ENCODE data around the gene TTC24.

The TTC24 gene

GRCh38 chr1:156547434-156547833 lies 32.1 kb upstream of the TTC24 start:
- ATAC-seq, result no peak
- TF ChIP-seq CSDC2 (CRISPR knock-in tag; IDR thresholded peaks at IDR 0.05), result no peak
- TF ChIP-seq ZNF70 (CRISPR knock-in tag; IDR thresholded peaks at IDR 0.05), result no peak
- no peak for TF ChIP-seq BACH2 (CRISPR knock-in tag; IDR thresholded peaks at IDR 0.05; ENCODE audit: borderline replicate concordance)
- no peak for TF ChIP-seq OSR1 (CRISPR knock-in tag; IDR thresholded peaks at IDR 0.05)
- TF ChIP-seq TOX (CRISPR knock-in tag; IDR thresholded peaks at IDR 0.05; ENCODE audit: borderline replicate concordance), result no peak
- TF ChIP-seq SNAI2 (CRISPR knock-in tag; IDR thresholded peaks at IDR 0.05), result no peak
- TF ChIP-seq PATZ1 (CRISPR knock-in tag; IDR thresholded peaks at IDR 0.05; ENCODE audit: borderline replicate concordance), result no peak
- no peak for TF ChIP-seq GLIS3 (CRISPR knock-in tag; IDR thresholded peaks at IDR 0.05)
- TF ChIP-seq ISL1 (CRISPR knock-in tag; IDR thresholded peaks at IDR 0.05), result no peak
- no peak for TF ChIP-seq ARNTL (CRISPR knock-in tag; IDR thresholded peaks at IDR 0.05; ENCODE audit: borderline replicate concordance, low read depth)

GRCh38 chr1:156547982-156548381 lies 31.5 kb upstream of the TTC24 start:
- TF ChIP-seq ARNTL (CRISPR knock-in tag; IDR thresholded peaks at IDR 0.05; ENCODE audit: borderline replicate concordance, low read depth) (no peak), CSDC2 (CRISPR knock-in tag; IDR thresholded peaks at IDR 0.05) (no peak)
- no peak for ATAC-seq

GRCh38 chr1:156549390-156549789 lies 30.1 kb upstream of the TTC24 start:
- TF ChIP-seq GLIS3 (CRISPR knock-in tag; IDR thresholded peaks at IDR 0.05) (no peak), ZNF565 (CRISPR knock-in tag; conservative IDR thresholded peaks at IDR 0.05; ENCODE audit: low read depth) (no peak), CSDC2 (CRISPR knock-in tag; IDR thresholded peaks at IDR 0.05) (no peak), ARNTL (CRISPR knock-in tag; IDR thresholded peaks at IDR 0.05; ENCODE audit: borderline replicate concordance, low read depth) (no peak), ZFP3 (CRISPR knock-in tag; IDR thresholded peaks at IDR 0.05) (no peak), RARB (CRISPR knock-in tag; IDR thresholded peaks at IDR 0.05) (no peak), POU6F1 (CRISPR knock-in tag; IDR thresholded peaks at IDR 0.05; ENCODE audit: borderline replicate concordance, low read depth) (no peak), ISL1 (CRISPR knock-in tag; IDR thresholded peaks at IDR 0.05) (no peak), ZNF70 (CRISPR knock-in tag; IDR thresholded peaks at IDR 0.05) (no peak), ZC3H10 (CRISPR knock-in tag; IDR thresholded peaks at IDR 0.05) (no peak), SNAI2 (CRISPR knock-in tag; IDR thresholded peaks at IDR 0.05) (no peak)
- ATAC-seq, result no peak; the same call in 2 of the 3 replicates

GRCh38 chr1:156549831-156550230 lies 29.7 kb upstream of the TTC24 start:
- TF ChIP-seq TOX (CRISPR knock-in tag; IDR thresholded peaks at IDR 0.05; ENCODE audit: borderline replicate concordance) (no peak), ZNF8 (CRISPR knock-in tag; IDR thresholded peaks at IDR 0.05) (no peak), ZNF70 (CRISPR knock-in tag; IDR thresholded peaks at IDR 0.05) (no peak), BACH2 (CRISPR knock-in tag; IDR thresholded peaks at IDR 0.05; ENCODE audit: borderline replicate concordance) (no peak), ISL1 (CRISPR knock-in tag; IDR thresholded peaks at IDR 0.05) (no peak), RARB (CRISPR knock-in tag; IDR thresholded peaks at IDR 0.05) (no peak), GLIS3 (CRISPR knock-in tag; IDR thresholded peaks at IDR 0.05) (no peak), OSR1 (CRISPR knock-in tag; IDR thresholded peaks at IDR 0.05) (no peak), CSDC2 (CRISPR knock-in tag; IDR thresholded peaks at IDR 0.05) (no peak), ESRRG (CRISPR knock-in tag; IDR thresholded peaks at IDR 0.05) (no peak), ZC3H10 (CRISPR knock-in tag; IDR thresholded peaks at IDR 0.05) (no peak), PPARA (CRISPR knock-in tag; IDR thresholded peaks at IDR 0.05; ENCODE audit: borderline replicate concordance) (no peak), ARNTL (CRISPR knock-in tag; IDR thresholded peaks at IDR 0.05; ENCODE audit: borderline replicate concordance, low read depth) (no peak), ZFP3 (CRISPR knock-in tag; IDR thresholded peaks at IDR 0.05) (no peak), TCF4 (CRISPR knock-in tag; IDR thresholded peaks at IDR 0.05; ENCODE audit: borderline replicate concordance) (no peak), TSHZ2 (CRISPR knock-in tag; IDR thresholded peaks at IDR 0.05) (no peak), POU6F1 (CRISPR knock-in tag; IDR thresholded peaks at IDR 0.05; ENCODE audit: borderline replicate concordance, low read depth) (no peak), ZNF565 (CRISPR knock-in tag; conservative IDR thresholded peaks at IDR 0.05; ENCODE audit: low read depth) (no peak), ZFP30 (CRISPR knock-in tag; IDR thresholded peaks at IDR 0.05) (no peak)
- ATAC-seq, result no peak

Data from SK-N-SH treated with all-trans-retinoic acid at 6 μM for 48 hours (cell line).